K562 treated with DMSO at 1 percent for 48 hours (cell line): ENCODE data around the gene TTC9C. TPM values are rescaled to one million over a fixed set of nuclear protein-coding genes. Genes with fewer than 3 reads are reported as not detected.

Experiments
- total RNA-seq: library from RNA; unstranded; fragments of 300-600 nt; gene quantifications from 2 replicates; pipeline ENCODE4 v1.2.3, GENCODE V29; 2022; ENCODE audit warnings: low replicate concordance; ENCODE audit errors: extremely low read depth

TTC9C gene, protein sequence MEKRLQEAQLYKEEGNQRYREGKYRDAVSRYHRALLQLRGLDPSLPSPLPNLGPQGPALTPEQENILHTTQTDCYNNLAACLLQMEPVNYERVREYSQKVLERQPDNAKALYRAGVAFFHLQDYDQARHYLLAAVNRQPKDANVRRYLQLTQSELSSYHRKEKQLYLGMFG
- not detected in 2 replicates for total RNA-seq

DNA sequence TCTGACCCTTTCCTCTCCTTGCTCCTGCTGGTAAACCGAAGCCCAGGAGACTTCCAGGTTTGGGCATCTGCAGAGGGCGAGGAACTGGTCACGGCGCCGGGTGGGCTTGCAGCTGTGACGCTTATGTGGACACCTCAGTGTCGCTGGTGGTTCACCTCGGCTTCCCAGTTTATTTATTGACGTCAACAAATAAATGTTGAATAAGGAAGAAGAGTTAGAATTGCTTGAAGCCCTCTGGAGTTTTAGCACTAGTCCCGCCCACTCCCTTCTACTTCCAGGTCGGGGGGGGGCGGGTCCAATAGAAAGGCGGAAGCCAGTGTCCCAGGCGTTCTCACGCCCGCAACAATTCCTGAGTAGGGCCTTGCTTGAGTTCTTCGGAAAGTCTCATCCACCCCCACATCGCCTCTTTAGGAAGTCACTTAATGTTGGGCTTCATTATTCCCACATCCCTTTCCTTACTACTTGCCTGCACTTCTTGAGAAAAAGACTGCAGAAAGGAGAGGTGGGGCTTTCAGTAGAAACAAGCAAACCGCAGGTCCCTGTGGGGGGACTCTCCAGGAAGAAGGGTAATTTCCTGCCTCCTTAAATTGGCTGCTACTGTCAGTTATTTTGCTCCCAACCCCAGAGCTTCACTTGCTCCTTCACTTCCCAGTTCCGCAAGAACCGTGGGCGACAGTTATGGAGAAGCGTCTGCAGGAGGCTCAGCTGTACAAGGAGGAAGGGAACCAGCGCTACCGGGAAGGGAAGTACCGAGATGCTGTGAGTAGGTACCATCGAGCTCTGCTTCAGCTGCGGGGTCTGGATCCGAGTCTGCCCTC lies at the start of gene TTC9C:
TTC9C (plus strand) TSS at position 316 of the 818 bp plus-strand sequence; CDS start at position 679, 363 bp downstream.

DNA sequence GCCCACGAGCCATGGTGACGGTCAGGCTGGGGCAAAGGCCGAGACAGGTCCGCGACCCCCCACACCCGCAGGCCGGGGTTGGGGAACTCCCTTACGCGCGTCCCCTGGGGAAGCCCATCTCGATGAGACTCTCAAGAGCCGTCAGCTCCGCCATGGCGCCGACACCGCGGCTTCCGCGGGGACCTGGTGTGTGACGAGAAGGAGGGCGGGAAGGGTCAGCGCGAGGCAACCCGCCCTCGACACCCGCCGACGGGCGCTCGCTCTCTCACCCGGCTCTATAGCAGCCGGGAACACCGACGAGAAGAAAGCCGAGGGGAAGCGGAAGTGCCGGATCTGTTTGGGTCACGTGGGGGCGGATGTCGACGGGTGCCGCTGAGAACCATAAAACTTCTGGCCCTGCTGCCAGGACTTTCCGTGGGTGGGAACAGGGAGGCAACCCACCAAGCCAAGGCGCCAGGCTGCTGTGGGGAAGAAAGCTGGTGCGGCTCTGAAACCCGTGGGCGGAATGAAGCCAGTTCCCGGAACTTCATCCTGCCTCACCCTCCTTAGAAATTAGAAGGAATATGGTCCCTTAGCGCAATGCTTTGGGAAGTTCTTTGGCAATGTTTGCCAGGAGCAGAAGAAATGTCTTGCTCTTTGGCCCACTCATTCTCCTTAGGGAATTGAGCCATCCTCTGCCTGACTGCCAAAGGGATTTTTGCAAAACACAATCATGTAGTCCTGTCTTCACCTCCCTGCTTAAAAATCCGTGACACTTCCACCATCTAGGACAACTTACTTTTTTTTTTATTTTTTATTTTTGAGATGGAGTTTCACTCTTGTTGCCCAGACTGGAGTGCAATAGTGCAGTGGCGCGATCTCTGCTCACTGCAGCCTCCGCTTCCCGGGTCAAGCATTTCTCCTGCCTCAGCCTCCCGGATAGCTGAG lies 49.3 kb upstream of the TTC9C start, which contains the start of gene UBXN1:
UBXN1 (minus strand) TSS at position 304 of the 927 bp plus-strand sequence; CDS start at position 154, 150 bp downstream.

GRCh38 chr11:62689421-62690183 lies 38.7 kb upstream of the TTC9C start, which contains the start of gene LRRN4CL:
TSS of gene LRRN4CL (minus strand) at chr11:62689530. CDS start at chr11:62688508, 1,022 bp downstream.

DNA sequence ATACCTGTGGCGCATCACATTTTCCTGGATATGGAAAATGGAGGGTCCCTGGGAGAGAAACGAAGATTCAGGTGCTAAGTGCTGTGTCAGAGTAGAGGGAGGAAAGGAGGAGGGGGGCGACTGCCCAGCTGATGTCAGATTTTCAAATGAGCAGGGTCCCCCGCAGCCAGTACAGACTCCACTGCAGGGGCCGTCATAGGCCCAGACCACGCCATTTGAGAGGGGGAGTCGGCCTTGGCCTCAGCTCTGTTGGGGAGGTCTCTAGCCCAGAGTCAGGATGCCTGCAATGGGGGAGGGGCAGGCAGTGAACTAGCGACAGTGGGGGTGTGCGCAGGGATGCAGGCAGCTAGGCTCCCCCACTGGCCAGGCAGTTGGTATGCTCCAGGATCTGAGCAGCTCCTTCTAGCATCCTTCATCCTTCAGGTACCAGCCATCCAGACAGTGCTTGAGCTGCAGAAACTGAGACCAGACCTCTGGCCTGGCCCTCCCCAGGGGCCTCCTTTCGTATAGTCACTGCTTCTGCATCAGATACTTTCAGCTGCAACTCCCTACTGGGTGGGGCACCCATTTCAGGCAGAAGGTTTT lies 20.9 kb upstream of the TTC9C start, which contains the start of the genes BSCL2 and GNG3:
BSCL2 (minus strand) TSS at position 148 of the 585 bp plus-strand sequence. CDS start 229 bp downstream, outside the sequence.
GNG3 (plus strand) TSS at position 400 of the 585 bp plus-strand sequence. CDS start 620 bp downstream, outside the sequence.

GRCh38 chr11:62727165-62727871 lies 968 bp upstream of the TTC9C start, which contains the start of gene HNRNPUL2:
TSS of gene HNRNPUL2 (minus strand) at chr11:62727457. CDS start at chr11:62727156, 301 bp downstream.

GRCh38 chr11:62753736-62754603 lies 25.7 kb downstream of the TTC9C start, which contains the start of gene ZBTB3:
TSS of gene ZBTB3 (minus strand) at chr11:62754160. CDS start at chr11:62753664, 496 bp downstream.

GRCh38 chr11:62771144-62772021 lies 43.1 kb downstream of the TTC9C start, which contains the start of gene TAF6L:
TSS of gene TAF6L (plus strand) at chr11:62771396. CDS start at chr11:62775784, 4,388 bp downstream.

GRCh38 chr11:62787005-62787759 lies 58.9 kb downstream of the TTC9C start, which contains the start of gene TMEM179B:
TSS of gene TMEM179B (plus strand) at chr11:62787402. CDS start at chr11:62787432, 30 bp downstream.

Other genes starting within 250 kb of the TTC9C start
- gene AHNAK, start 181.7 kb upstream of the TTC9C start, total RNA-seq: not detected in 2 replicates
- gene EEF1G, start 154.6 kb upstream of the TTC9C start, total RNA-seq: 2,176 and 4,535 TPM in 2 replicates
- gene TUT1, start 137.0 kb upstream of the TTC9C start, total RNA-seq: not detected in 2 replicates
- not detected in 2 replicates for gene MTA2, start 126.6 kb upstream of the TTC9C start, total RNA-seq
- not detected in 2 replicates for gene EML3, start 115.7 kb upstream of the TTC9C start, total RNA-seq
- gene ROM1, start 115.2 kb upstream of the TTC9C start, total RNA-seq: not detected in 2 replicates
- gene B3GAT3, start 106.5 kb upstream of the TTC9C start, total RNA-seq: not detected in 2 replicates
- 252 TPM in 1 of 2 replicates, not detected in the other for gene GANAB, start 81.9 kb upstream of the TTC9C start, total RNA-seq
- not detected in 2 replicates for gene INTS5, start 75.2 kb upstream of the TTC9C start, total RNA-seq
- not detected in 2 replicates for gene C11orf98, start 63.3 kb upstream of the TTC9C start, total RNA-seq
- gene CSKMT, start 63.2 kb upstream of the TTC9C start, total RNA-seq: not detected in 2 replicates
- gene UQCC3, start 56.8 kb upstream of the TTC9C start, total RNA-seq: not detected in 2 replicates
- not detected in 2 replicates for gene LBHD1, start 56.2 kb upstream of the TTC9C start, total RNA-seq
- 582 TPM in 1 of 2 replicates, not detected in the other for gene UBXN1, start 49.4 kb upstream of the TTC9C start, total RNA-seq
- not detected in 2 replicates for gene LRRN4CL, start 39.0 kb upstream of the TTC9C start, total RNA-seq
- not detected in 2 replicates for gene BSCL2, start 21.1 kb upstream of the TTC9C start, total RNA-seq
- not detected in 2 replicates for gene GNG3, start 20.8 kb upstream of the TTC9C start, total RNA-seq
- gene HNRNPUL2, start 1.0 kb upstream of the TTC9C start, total RNA-seq: not detected in 2 replicates
- not detected in 2 replicates for gene ZBTB3, start 25.7 kb downstream of the TTC9C start, total RNA-seq
- not detected in 2 replicates for gene POLR2G, start 33.1 kb downstream of the TTC9C start, total RNA-seq
- not detected in 2 replicates for gene TAF6L, start 42.9 kb downstream of the TTC9C start, total RNA-seq
- not detected in 2 replicates for gene TMEM179B, start 58.9 kb downstream of the TTC9C start, total RNA-seq
- not detected in 2 replicates for gene TMEM223, start 63.5 kb downstream of the TTC9C start, total RNA-seq
- gene NXF1, start 77.0 kb downstream of the TTC9C start, total RNA-seq: not detected in 2 replicates
- gene STX5, start 103.6 kb downstream of the TTC9C start, total RNA-seq: 493 TPM in 1 of 2 replicates, not detected in the other
- not detected in 2 replicates for gene TEX54, start 104.4 kb downstream of the TTC9C start, total RNA-seq
- gene WDR74, start 111.1 kb downstream of the TTC9C start, total RNA-seq: not detected in 2 replicates
- gene SLC3A2, start 152.4 kb downstream of the TTC9C start, total RNA-seq: 454 and 648 TPM in 2 replicates
- not detected in 2 replicates for gene CHRM1, start 192.9 kb downstream of the TTC9C start, total RNA-seq